Parathyroid adenoma (tissue), 2 donors: ENCODE data around the gene TEAD1.

ENCODE experiments used
- H2AFZ ChIP-seq: fragments of 300-600 bp; sonication (generic); one replicate; pipeline ENCODE4 v1.7.0; 2017; ENCODE audit warnings: antibody characterized with exemption, mild to moderate bottlenecking
- H3K27ac ChIP-seq: fragments of 300-600 bp; sonication (generic); one replicate; pipeline ENCODE4 v1.7.0; 2017
- H3K27me3 ChIP-seq: fragments of 300-600 bp; sonication (generic); one replicate; pipeline ENCODE4 v1.7.0; 2017; ENCODE audit warnings: low read length; ENCODE audit not compliant: control insufficient read depth, insufficient read depth
- H3K36me3 ChIP-seq: fragments of 300-600 bp; sonication (generic); one replicate; pipeline ENCODE4 v1.7.0; 2017; ENCODE audit warnings: low read length; ENCODE audit not compliant: control insufficient read depth, insufficient read depth
- H3K4me1 ChIP-seq: fragments of 300-600 bp; sonication (generic); one replicate; pipeline ENCODE4 v1.7.0; 2017; ENCODE audit warnings: control low read depth
- H3K4me2 ChIP-seq: fragments of 300-600 bp; sonication (generic); one replicate; pipeline ENCODE4 v1.7.0; 2017; ENCODE audit warnings: low read length
- H3K4me3 ChIP-seq: fragments of 300-600 bp; sonication (generic); one replicate; pipeline ENCODE4 v1.7.0; 2017; ENCODE audit warnings: low read depth, low read length
- H3K79me2 ChIP-seq: fragments of 300-600 bp; sonication (generic); one replicate; pipeline ENCODE4 v1.7.0; 2017; ENCODE audit warnings: control low read depth
- H3K9ac ChIP-seq: fragments of 300-600 bp; sonication (generic); one replicate; pipeline ENCODE4 v1.7.0; 2017; ENCODE audit warnings: mild to moderate bottlenecking
- H3K9me3 ChIP-seq: fragments of 300-600 bp; sonication (generic); one replicate; pipeline ENCODE4 v1.7.0; 2017; ENCODE audit warnings: low read length; ENCODE audit not compliant: control insufficient read depth
- TF ChIP-seq, protein P1 (sequence below): fragments of 300-600 bp; sonication (generic); IDR thresholded peaks from one replicate; pipeline ENCODE4 v1.7.0; 2017; ENCODE audit warnings: antibody characterized with exemption, mild to moderate bottlenecking
- donor health status: primary hyperparathyroidism.

Gene TEAD1

DNA sequence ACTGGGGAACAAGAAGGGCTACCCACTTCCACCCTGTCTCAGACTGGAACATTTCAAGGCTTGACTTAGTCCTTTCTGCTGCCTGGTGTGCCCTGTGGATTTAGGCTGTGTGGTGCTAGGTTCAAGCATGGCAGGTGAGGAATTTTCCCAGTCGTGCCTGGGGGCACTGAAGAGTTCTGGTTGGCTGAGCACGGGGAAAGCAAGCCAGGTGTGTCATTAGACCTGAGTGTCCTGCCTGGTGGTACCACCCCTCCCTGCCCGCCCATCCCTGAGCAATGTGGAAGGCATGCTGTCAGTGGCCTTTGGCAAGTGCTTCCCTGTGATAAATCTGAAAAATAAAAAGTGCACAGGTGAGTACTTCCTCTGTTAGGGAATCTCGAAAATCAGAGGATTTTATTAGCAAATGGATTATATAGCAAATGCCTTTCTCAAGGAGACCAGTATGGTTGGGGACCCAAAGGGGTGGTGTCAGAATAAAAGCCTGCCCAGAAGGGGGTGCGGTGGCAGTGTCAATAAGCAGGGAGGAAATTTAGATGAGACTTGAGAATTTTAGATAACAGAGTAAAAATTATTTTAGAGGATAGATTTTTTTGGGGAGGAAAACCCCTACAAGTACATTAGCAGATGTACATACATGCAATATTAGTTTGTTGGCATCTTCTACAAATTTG lies 22.8 kb downstream of the TEAD1 start:
- TF ChIP-seq, protein P1, sequence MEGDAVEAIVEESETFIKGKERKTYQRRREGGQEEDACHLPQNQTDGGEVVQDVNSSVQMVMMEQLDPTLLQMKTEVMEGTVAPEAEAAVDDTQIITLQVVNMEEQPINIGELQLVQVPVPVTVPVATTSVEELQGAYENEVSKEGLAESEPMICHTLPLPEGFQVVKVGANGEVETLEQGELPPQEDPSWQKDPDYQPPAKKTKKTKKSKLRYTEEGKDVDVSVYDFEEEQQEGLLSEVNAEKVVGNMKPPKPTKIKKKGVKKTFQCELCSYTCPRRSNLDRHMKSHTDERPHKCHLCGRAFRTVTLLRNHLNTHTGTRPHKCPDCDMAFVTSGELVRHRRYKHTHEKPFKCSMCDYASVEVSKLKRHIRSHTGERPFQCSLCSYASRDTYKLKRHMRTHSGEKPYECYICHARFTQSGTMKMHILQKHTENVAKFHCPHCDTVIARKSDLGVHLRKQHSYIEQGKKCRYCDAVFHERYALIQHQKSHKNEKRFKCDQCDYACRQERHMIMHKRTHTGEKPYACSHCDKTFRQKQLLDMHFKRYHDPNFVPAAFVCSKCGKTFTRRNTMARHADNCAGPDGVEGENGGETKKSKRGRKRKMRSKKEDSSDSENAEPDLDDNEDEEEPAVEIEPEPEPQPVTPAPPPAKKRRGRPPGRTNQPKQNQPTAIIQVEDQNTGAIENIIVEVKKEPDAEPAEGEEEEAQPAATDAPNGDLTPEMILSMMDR, result no peak
- peaks cover 12% of the 10 kb centered on the region for H3K4me1 ChIP-seq
- no peaks in the 10 kb centered on the region for H3K27me3 ChIP-seq
- H3K79me2 ChIP-seq, result peaks cover 27% of the 10 kb centered on the region
- H3K4me2 ChIP-seq, result no peak overlapping the region
- no peak overlapping the region for H3K27ac ChIP-seq
- H3K9ac ChIP-seq, result no peak overlapping the region
- no peaks in the 10 kb centered on the region for H3K9me3 ChIP-seq
- no peak overlapping the region for H3K4me3 ChIP-seq
- H2AFZ ChIP-seq, result no peak overlapping the region
- H3K36me3 ChIP-seq, result no peaks in the 10 kb centered on the region

DNA sequence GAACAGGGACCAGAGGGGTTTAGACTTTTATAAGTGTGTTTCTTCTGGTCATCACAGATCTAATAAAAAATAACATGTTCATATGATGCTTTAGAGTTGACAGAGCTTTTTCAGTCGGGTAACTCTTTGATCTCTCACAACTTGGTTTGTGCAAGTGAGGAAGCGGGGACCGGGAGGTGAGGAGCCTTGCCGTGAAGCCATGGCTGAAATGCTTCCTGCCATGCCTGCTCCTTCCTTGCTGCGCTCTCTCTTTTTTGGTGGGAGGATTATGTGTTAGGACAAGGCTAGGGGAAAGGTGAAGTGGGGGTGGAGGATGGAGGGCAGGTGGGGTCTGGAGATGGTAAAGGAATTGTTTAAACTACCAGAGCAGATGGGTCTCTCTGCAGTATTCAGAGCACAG lies 23.8 kb downstream of the TEAD1 start:
- Histone ChIP-seq H3K4me2 (no peak overlapping the region), H3K9me3 (no peaks in the 10 kb centered on the region), H2AFZ (no peak overlapping the region), H3K4me1 (peaks cover 12% of the 10 kb centered on the region), H3K79me2 (peaks cover 34% of the 10 kb centered on the region), H3K27ac (no peak overlapping the region), H3K27me3 (no peaks in the 10 kb centered on the region), H3K36me3 (no peaks in the 10 kb centered on the region), H3K4me3 (no peak overlapping the region), H3K9ac (no peak overlapping the region)
- TF ChIP-seq, protein P1, result no peak

DNA sequence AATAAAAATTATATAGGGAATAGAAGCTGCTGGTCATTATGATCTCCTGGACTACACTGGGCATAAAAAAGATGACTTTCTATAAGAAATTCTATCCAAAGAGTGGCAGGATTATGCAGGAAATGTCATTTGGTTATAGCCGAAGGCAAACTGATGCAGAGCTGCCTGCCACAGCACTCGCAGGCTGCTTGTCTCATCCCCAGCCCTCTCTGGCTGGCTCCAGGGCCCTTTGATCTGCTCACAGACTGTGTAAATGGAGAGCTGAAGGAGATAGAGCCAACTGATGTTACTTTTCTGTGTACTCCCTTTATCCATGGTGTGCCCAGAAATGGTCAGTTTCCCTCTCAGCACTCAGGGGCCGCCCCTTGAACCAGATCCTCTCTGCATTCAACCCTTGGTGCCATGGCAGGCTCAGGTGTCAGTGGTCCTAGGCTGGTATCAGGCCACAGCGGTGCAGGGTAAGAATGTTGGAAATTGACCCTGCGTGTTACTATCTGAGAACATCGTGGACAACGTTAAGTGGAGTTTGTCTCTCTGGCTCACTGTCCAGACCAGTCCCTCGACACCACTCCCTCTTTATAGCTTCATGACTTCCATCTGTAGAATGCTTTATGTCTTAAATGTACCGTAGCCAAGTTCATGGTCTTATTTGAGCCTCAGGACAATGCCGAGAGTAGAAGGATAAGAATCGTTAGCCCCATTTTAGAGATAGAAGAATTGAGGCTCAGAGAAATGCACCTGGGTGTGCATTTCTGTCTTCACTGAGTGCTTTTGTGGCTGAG lies 27.8 kb downstream of the TEAD1 start:
- Histone ChIP-seq H3K4me2 (no peak overlapping the region), H3K4me1 (peaks cover 5% of the 10 kb centered on the region), H3K27me3 (no peaks in the 10 kb centered on the region), H3K79me2 (peaks cover 31% of the 10 kb centered on the region), H3K9ac (no peak overlapping the region), H3K9me3 (no peaks in the 10 kb centered on the region), H3K4me3 (no peak overlapping the region), H3K27ac (no peak overlapping the region), H2AFZ (no peak overlapping the region), H3K36me3 (no peaks in the 10 kb centered on the region)
- TF ChIP-seq, protein P1, result no peak

DNA sequence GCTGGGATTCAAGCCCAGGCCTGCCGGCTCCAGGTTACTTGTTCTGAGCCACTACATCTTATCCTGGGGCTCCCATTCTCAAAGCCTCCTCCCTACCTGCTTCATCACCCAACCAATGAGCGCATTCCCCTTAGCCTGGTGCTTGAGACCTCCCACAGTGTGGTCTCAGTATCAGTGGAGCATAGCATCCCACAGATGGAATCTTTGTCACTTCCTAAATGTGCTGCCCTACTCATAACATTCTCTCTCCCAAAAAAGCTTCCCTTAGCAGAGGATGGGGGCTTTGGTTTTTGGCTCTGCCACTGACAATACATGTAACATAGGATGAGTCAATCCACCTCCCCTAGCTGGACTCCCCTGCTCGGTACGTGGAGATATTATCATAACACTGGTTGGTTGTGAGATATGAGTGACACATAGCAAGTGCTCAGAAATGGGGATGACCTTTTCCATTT lies 28.8 kb downstream of the TEAD1 start:
- Histone ChIP-seq H3K27me3 (no peaks in the 10 kb centered on the region), H2AFZ (no peak overlapping the region), H3K4me1 (peaks cover 15% of the 10 kb centered on the region), H3K9ac (no peak overlapping the region), H3K27ac (no peak overlapping the region), H3K4me3 (no peak overlapping the region), H3K4me2 (no peak overlapping the region), H3K9me3 (no peaks in the 10 kb centered on the region), H3K36me3 (no peaks in the 10 kb centered on the region), H3K79me2 (peaks cover 30% of the 10 kb centered on the region)
- TF ChIP-seq, protein P1, result no peak
